MCF 10A (cell line): Measurements from ENCODE around the gene BHLHA9. TPM values are rescaled to one million over a fixed set of nuclear protein-coding genes. Genes with fewer than 3 reads are reported as not detected.
"Not testable (repeated sequence)": the region's sequence is repeated elsewhere in the genome, so short reads cannot be mapped to it uniquely, and the experiment has no call there.

Experiments
- BruUV-seq: library from RNA; stranded (reverse); fragments of 400-500 nt; replicated peaks from 2 replicates; lab custom pipeline; 2021; lab: Mats Ljungman, UMichigan
- CTCF ChIA-PET: fragments of 300-600 bp; sonication (Branson Sonifier 250); formaldehyde crosslinking; extraction: SDS; loops from one replicate; lab custom pipeline; 2021; ENCODE audit warnings: antibody characterized with exemption, inconsistent platforms; lab: Yijun Ruan, JAX
- POLR2A ChIA-PET: fragments of 300-600, 350-650 bp; sonication (Branson Sonifier 250); formaldehyde crosslinking; extraction: SDS; loops from one replicate; lab custom pipeline; 2020; ENCODE audit warnings: antibody characterized with exemption, inconsistent platforms; lab: Yijun Ruan, JAX
- DNase-seq: peaks from one replicate; pipeline ENCODE4 v3.0.0-alpha.2; 2018; ENCODE audit not compliant: unreplicated experiment
- H3K27ac Mint-ChIP-seq: one replicate; pipeline ENCODE4 v1.8.0; 2022; ENCODE audit warnings: mild to moderate bottlenecking, low read depth, mixed read lengths; ENCODE audit not compliant: unreplicated experiment
- H3K27me3 Mint-ChIP-seq: one replicate; pipeline ENCODE4 v1.8.0; 2022; ENCODE audit warnings: mixed read lengths; ENCODE audit not compliant: insufficient read depth, unreplicated experiment
- H3K36me3 Mint-ChIP-seq: one replicate; pipeline ENCODE4 v1.8.0; 2022; ENCODE audit warnings: mild to moderate bottlenecking, moderate library complexity, mixed read lengths; ENCODE audit not compliant: insufficient read depth, unreplicated experiment
- H3K4me1 Mint-ChIP-seq: one replicate; pipeline ENCODE4 v1.8.0; 2022; ENCODE audit warnings: mixed read lengths; ENCODE audit not compliant: insufficient read depth, unreplicated experiment
- H3K4me3 Mint-ChIP-seq: one replicate; pipeline ENCODE4 v1.8.0; 2022; ENCODE audit warnings: mild to moderate bottlenecking, moderate library complexity, mixed read lengths; ENCODE audit not compliant: unreplicated experiment
- H3K9me3 Mint-ChIP-seq: one replicate; pipeline ENCODE4 v1.8.0; 2022; ENCODE audit warnings: mixed read lengths; ENCODE audit not compliant: unreplicated experiment
- CTCF ChIP-seq: fragments of 200-600 bp; IDR thresholded peaks from one replicate; pipeline ENCODE4 v1.8.0; 2022; ENCODE audit warnings: antibody characterized with exemption, mild to moderate bottlenecking; ENCODE audit not compliant: unreplicated experiment
- intact Hi-C: fragments of 100-400 bp; cut with micrococcal nuclease; formaldehyde crosslinking; loops from 2 replicates; pipeline ENCODE4 v1.14.1; 2022
- total RNA-seq: library from RNA; stranded (reverse); gene quantifications from 2 replicates; pipeline ENCODE4 v1.2.3, GENCODE V29; 2022

The BHLHA9 gene
- total RNA-seq, 1 experiment from 2014 or later: not detected

GRCh38 chr17:1301546-1301945 lies 31.3 kb downstream of the BHLHA9 start:
- POLR2A ChIA-PET: no interaction called here

GRCh38 chr17:1302761-1303160 lies 32.5 kb downstream of the BHLHA9 start:
- Mint-ChIP-seq H3K36me3 (no peaks in the 10 kb centered on the region), H3K4me1 (no peaks in the 10 kb centered on the region), H3K4me3 (no peak overlapping the region), H3K27me3 (peaks cover 16% of the 10 kb centered on the region), H3K9me3 (no peaks in the 10 kb centered on the region), H3K27ac (no peak overlapping the region)
- ChIA-PET CTCF (no interaction called here), POLR2A (no interaction called here)
- no peak for DNase-seq
- no TSS peak for BruUV-seq
- TF ChIP-seq CTCF: no peak
- intact Hi-C loops: no loop called here

More at GRCh38 chr17:1301546-1301945, 31.3 kb downstream of the BHLHA9 start:
- Mint-ChIP-seq H3K9me3 (no peaks in the 10 kb centered on the region), H3K27ac (no peak overlapping the region), H3K4me3 (no peak overlapping the region), H3K36me3 (no peaks in the 10 kb centered on the region), H3K4me1 (no peaks in the 10 kb centered on the region), H3K27me3 (peaks cover 19% of the 10 kb centered on the region)
- no peak for TF ChIP-seq CTCF
- BruUV-seq: no TSS peak
- CTCF ChIA-PET: no interaction called here
- DNase-seq: no peak
- intact Hi-C loops: no loop called here

- Mint-ChIP-seq H3K4me1 (no peaks in the 10 kb centered on the region), H3K36me3 (no peaks in the 10 kb centered on the region), H3K9me3 (no peaks in the 10 kb centered on the region), H3K27ac (no peak overlapping the region), H3K27me3 (peaks cover 15% of the 10 kb centered on the region), H3K4me3 (no peak overlapping the region)
- CTCF ChIA-PET: no interaction called here
- no peak for TF ChIP-seq CTCF
- POLR2A ChIA-PET: interaction anchor here (0.7 kb wide), 1 partner anchor 176 kb away, joined by 3 read pairs; no protein-coding TSS in a partner anchor
- no TSS peak for BruUV-seq
- intact Hi-C loops: no loop called here
- no peak for DNase-seq
Observed at GRCh38 chr17:1304522-1304921, 34.3 kb downstream of the BHLHA9 start.

GRCh38 chr17:1304962-1305563 lies 34.8 kb downstream of the BHLHA9 start:
- ChIA-PET CTCF (interaction anchor here (0.6 kb wide), 1 partner anchor 8 kb away, joined by 4 read pairs; no protein-coding TSS in a partner anchor), POLR2A (interaction anchor here (0.6 to 0.7 kb wide), 2 partner anchors 37 to 176 kb away, joined by 3 read pairs; no protein-coding TSS in a partner anchor)
- Mint-ChIP-seq H3K9me3 (no peaks in the 10 kb centered on the region), H3K27ac (no peak overlapping the region), H3K36me3 (no peaks in the 10 kb centered on the region), H3K4me3 (no peak overlapping the region), H3K27me3 (peaks cover 15% of the 10 kb centered on the region), H3K4me1 (no peaks in the 10 kb centered on the region)
- no peak for DNase-seq
- no TSS peak for BruUV-seq
- TF ChIP-seq CTCF: no peak
- intact Hi-C loops: no loop called here

GRCh38 chr17:1307829-1308228 lies 37.6 kb downstream of the BHLHA9 start:
- H3K4me3 Mint-ChIP-seq, CTCF ChIA-PET, H3K27ac Mint-ChIP-seq, POLR2A ChIA-PET, H3K4me1 Mint-ChIP-seq, H3K36me3 Mint-ChIP-seq, intact Hi-C loops, BruUV-seq, H3K9me3 Mint-ChIP-seq, DNase-seq: not testable (repeated sequence)
- H3K27me3 Mint-ChIP-seq: peaks cover 15% of the 10 kb centered on the region
